ENCODE results near the gene ID1.

The ID1 gene

GRCh38 chr20:31605031-31605901 lies at the start of gene ID1:
ID1 (plus strand) TSS chr20:31605289; CDS start chr20:31605388, 99 bp downstream.
- peak; percentile 88 for DNase-seq

- no peak for DNase-seq
Observed at GRCh38 chr20:31559704-31560093, 45.4 kb upstream of the ID1 start.

GRCh38 chr20:31560094-31560745 lies 44.9 kb upstream of the ID1 start:
- peak; percentile 58 for DNase-seq

GRCh38 chr20:31560746-31561598 lies 44.1 kb upstream of the ID1 start:
- DNase-seq = no peak

GRCh38 chr20:31562241-31562640 lies 42.8 kb upstream of the ID1 start:
- DNase-seq = no peak

GRCh38 chr20:31564284-31564683 lies 40.8 kb upstream of the ID1 start:
- no peak for DNase-seq

- DNase-seq = no peak
Observed at GRCh38 chr20:31565699-31566318, 39.3 kb upstream of the ID1 start.

- DNase-seq = no peak
Observed at GRCh38 chr20:31566319-31566657, 38.8 kb upstream of the ID1 start.

- DNase-seq = peak; percentile 29
Observed at GRCh38 chr20:31566658-31567379, 38.3 kb upstream of the ID1 start.

GRCh38 chr20:31567380-31567720 lies 37.7 kb upstream of the ID1 start:
- DNase-seq = no peak

- no peak for DNase-seq
Observed at GRCh38 chr20:31568041-31568731, 36.9 kb upstream of the ID1 start.

GRCh38 chr20:31568773-31569162 lies 36.3 kb upstream of the ID1 start:
- DNase-seq = no peak

- DNase-seq = peak; percentile 55
Observed at GRCh38 chr20:31569163-31570020, 35.7 kb upstream of the ID1 start.

- no peak for DNase-seq
Observed at GRCh38 chr20:31570021-31570463, 35.0 kb upstream of the ID1 start.

- no peak for DNase-seq
Observed at GRCh38 chr20:31570735-31571617, 34.1 kb upstream of the ID1 start.

- DNase-seq = no peak
Observed at GRCh38 chr20:31572042-31572700, 32.9 kb upstream of the ID1 start.

- peak; percentile 79 for DNase-seq
Observed at GRCh38 chr20:31572701-31573554, 32.2 kb upstream of the ID1 start.

Data from activated T-cell treated with anti-CD3 and anti-CD28 coated beads for 4 hours (primary cell).